ENCODE results near the gene SUPT16H.

Gene SUPT16H

GRCh38 chr14:21383848-21384493 is at the start of gene SUPT16H (continued):
- TF ChIP-seq, protein P1, sequence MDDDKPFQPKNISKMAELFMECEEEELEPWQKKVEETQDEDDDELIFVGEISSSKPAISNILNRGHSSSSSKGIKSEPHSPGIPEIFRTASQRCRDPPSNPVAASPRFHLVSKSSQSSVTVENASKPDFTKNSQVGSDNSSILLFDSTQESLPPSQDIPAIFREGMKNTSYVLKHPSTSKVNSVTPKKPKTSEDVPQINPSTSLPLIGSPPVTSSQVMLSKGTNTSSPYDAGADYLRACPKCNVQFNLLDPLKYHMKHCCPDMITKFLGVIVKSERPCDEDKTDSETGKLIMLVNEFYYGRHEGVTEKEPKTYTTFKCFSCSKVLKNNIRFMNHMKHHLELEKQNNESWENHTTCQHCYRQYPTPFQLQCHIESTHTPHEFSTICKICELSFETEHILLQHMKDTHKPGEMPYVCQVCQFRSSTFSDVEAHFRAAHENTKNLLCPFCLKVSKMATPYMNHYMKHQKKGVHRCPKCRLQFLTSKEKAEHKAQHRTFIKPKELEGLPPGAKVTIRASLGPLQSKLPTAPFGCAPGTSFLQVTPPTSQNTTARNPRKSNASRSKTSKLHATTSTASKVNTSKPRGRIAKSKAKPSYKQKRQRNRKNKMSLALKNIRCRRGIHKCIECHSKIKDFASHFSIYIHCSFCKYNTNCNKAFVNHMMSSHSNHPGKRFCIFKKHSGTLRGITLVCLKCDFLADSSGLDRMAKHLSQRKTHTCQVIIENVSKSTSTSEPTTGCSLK (tag by site-specific recombination; IDR thresholded peaks at IDR 0.05), result no peak
- TF ChIP-seq ZNF24 (tag by site-specific recombination; IDR thresholded peaks at IDR 0.05), result peak; percentile 82
- peak; percentile 97 for TF ChIP-seq ZXDB (tag by site-specific recombination; IDR thresholded peaks at IDR 0.05)
- peak; percentile 80 for TF ChIP-seq SP2 (tag by site-specific recombination; IDR thresholded peaks at IDR 0.05)
- peak; percentile 74 for TF ChIP-seq ZBTB17 (tag by site-specific recombination; IDR thresholded peaks at IDR 0.05)
- peak; percentile 82 for TF ChIP-seq ZNF629 (tag by site-specific recombination; IDR thresholded peaks at IDR 0.05)
- 0 out of 2 replicates have a peak, but pooled peaks have one; percentile 5 for TF ChIP-seq YY2 (tag by site-specific recombination; IDR thresholded peaks at IDR 0.05)
- TF ChIP-seq, protein P2, sequence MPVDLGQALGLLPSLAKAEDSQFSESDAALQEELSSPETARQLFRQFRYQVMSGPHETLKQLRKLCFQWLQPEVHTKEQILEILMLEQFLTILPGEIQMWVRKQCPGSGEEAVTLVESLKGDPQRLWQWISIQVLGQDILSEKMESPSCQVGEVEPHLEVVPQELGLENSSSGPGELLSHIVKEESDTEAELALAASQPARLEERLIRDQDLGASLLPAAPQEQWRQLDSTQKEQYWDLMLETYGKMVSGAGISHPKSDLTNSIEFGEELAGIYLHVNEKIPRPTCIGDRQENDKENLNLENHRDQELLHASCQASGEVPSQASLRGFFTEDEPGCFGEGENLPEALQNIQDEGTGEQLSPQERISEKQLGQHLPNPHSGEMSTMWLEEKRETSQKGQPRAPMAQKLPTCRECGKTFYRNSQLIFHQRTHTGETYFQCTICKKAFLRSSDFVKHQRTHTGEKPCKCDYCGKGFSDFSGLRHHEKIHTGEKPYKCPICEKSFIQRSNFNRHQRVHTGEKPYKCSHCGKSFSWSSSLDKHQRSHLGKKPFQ (tag by site-specific recombination; IDR thresholded peaks at IDR 0.05), result peak; percentile 23; the same call in 1 of the 2 replicates
- peak; percentile 77; the same call in 1 of the 2 replicates for TF ChIP-seq ZBTB48 (tag by site-specific recombination; IDR thresholded peaks at IDR 0.05)
- TF ChIP-seq, protein P3, sequence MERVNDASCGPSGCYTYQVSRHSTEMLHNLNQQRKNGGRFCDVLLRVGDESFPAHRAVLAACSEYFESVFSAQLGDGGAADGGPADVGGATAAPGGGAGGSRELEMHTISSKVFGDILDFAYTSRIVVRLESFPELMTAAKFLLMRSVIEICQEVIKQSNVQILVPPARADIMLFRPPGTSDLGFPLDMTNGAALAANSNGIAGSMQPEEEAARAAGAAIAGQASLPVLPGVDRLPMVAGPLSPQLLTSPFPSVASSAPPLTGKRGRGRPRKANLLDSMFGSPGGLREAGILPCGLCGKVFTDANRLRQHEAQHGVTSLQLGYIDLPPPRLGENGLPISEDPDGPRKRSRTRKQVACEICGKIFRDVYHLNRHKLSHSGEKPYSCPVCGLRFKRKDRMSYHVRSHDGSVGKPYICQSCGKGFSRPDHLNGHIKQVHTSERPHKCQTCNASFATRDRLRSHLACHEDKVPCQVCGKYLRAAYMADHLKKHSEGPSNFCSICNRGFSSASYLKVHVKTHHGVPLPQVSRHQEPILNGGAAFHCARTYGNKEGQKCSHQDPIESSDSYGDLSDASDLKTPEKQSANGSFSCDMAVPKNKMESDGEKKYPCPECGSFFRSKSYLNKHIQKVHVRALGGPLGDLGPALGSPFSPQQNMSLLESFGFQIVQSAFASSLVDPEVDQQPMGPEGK (tag by site-specific recombination; IDR thresholded peaks at IDR 0.05), result peak; percentile 55
- TF ChIP-seq ZNF121 (tag by site-specific recombination; IDR thresholded peaks at IDR 0.05), result no peak
- no peak for TF ChIP-seq PRDM1 (tag by site-specific recombination; IDR thresholded peaks at IDR 0.05)
- no peak for TF ChIP-seq ZNF658 (tag by site-specific recombination; IDR thresholded peaks at IDR 0.05)
- peak; percentile 4; the same call in 1 of the 2 replicates for TF ChIP-seq ZNF623 (tag by site-specific recombination; IDR thresholded peaks at IDR 0.05)
- TF ChIP-seq, protein P4, sequence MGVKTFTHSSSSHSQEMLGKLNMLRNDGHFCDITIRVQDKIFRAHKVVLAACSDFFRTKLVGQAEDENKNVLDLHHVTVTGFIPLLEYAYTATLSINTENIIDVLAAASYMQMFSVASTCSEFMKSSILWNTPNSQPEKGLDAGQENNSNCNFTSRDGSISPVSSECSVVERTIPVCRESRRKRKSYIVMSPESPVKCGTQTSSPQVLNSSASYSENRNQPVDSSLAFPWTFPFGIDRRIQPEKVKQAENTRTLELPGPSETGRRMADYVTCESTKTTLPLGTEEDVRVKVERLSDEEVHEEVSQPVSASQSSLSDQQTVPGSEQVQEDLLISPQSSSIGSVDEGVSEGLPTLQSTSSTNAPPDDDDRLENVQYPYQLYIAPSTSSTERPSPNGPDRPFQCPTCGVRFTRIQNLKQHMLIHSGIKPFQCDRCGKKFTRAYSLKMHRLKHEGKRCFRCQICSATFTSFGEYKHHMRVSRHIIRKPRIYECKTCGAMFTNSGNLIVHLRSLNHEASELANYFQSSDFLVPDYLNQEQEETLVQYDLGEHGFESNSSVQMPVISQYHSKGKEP (tag by site-specific recombination; IDR thresholded peaks at IDR 0.05), result no peak
- peak; percentile 74 for TF ChIP-seq SP7 (tag by site-specific recombination; IDR thresholded peaks at IDR 0.05)
- TF ChIP-seq ZFP69B (tag by site-specific recombination; IDR thresholded peaks at IDR 0.05), result no peak
- peak; percentile 65 for TF ChIP-seq ZBTB8A (tag by site-specific recombination; IDR thresholded peaks at IDR 0.05)
- TF ChIP-seq, protein P5, sequence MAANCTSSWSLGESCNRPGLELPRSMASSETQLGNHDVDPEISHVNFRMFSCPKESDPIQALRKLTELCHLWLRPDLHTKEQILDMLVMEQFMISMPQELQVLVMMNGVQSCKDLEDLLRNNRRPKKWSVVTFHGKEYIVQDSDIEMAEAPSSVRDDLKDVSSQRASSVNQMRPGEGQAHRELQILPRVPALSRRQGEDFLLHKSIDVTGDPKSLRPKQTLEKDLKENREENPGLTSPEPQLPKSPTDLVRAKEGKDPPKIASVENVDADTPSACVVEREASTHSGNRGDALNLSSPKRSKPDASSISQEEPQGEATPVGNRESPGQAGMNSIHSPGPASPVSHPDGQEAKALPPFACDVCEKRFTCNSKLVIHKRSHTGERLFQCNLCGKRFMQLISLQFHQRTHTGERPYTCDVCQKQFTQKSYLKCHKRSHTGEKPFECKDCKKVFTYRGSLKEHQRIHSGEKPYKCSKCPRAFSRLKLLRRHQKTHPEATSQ (tag by site-specific recombination; IDR thresholded peaks at IDR 0.05), result 0 out of 2 replicates have a peak, but pooled peaks have one; percentile 18
- TF ChIP-seq SALL2 (tag by site-specific recombination; IDR thresholded peaks at IDR 0.05; ENCODE audit: borderline replicate concordance), result no peak
- peak; percentile 91 for TF ChIP-seq KLF8 (tag by site-specific recombination; IDR thresholded peaks at IDR 0.05)
- peak; percentile 66; the same call in 1 of the 2 replicates for TF ChIP-seq ZEB2 (tag by site-specific recombination; IDR thresholded peaks at IDR 0.05)
- peak; percentile 91 for TF ChIP-seq EGR2 (tag by site-specific recombination; IDR thresholded peaks at IDR 0.05; ENCODE audit: low read depth)
- TF ChIP-seq WT1 (tag by site-specific recombination; IDR thresholded peaks at IDR 0.05), result peak; percentile 28; the same call in 1 of the 2 replicates
- TF ChIP-seq ZNF391 (tag by site-specific recombination; IDR thresholded peaks at IDR 0.05; ENCODE audit: borderline replicate concordance, low read depth), result 0 out of 2 replicates have a peak, but pooled peaks have one; percentile 19
- no peak for TF ChIP-seq HOXD13 (CRISPR knock-in tag; IDR thresholded peaks at IDR 0.05; ENCODE audit: borderline replicate concordance)
- 0 out of 2 replicates have a peak, but pooled peaks have one; percentile 2 for TF ChIP-seq ZNF146 (tag by site-specific recombination; IDR thresholded peaks at IDR 0.05)
- peak; percentile 76 for TF ChIP-seq KLF1 (tag by site-specific recombination; IDR thresholded peaks at IDR 0.05)
- TF ChIP-seq, protein P6, sequence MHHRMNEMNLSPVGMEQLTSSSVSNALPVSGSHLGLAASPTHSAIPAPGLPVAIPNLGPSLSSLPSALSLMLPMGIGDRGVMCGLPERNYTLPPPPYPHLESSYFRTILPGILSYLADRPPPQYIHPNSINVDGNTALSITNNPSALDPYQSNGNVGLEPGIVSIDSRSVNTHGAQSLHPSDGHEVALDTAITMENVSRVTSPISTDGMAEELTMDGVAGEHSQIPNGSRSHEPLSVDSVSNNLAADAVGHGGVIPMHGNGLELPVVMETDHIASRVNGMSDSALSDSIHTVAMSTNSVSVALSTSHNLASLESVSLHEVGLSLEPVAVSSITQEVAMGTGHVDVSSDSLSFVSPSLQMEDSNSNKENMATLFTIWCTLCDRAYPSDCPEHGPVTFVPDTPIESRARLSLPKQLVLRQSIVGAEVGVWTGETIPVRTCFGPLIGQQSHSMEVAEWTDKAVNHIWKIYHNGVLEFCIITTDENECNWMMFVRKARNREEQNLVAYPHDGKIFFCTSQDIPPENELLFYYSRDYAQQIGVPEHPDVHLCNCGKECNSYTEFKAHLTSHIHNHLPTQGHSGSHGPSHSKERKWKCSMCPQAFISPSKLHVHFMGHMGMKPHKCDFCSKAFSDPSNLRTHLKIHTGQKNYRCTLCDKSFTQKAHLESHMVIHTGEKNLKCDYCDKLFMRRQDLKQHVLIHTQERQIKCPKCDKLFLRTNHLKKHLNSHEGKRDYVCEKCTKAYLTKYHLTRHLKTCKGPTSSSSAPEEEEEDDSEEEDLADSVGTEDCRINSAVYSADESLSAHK (tag by site-specific recombination; IDR thresholded peaks at IDR 0.05), result peak; percentile 100
- peak; percentile 89 for TF ChIP-seq KLF10 (tag by site-specific recombination; IDR thresholded peaks at IDR 0.05)
